Measurements from ENCODE around the gene INSIG2.

INSIG2 gene

DNA sequence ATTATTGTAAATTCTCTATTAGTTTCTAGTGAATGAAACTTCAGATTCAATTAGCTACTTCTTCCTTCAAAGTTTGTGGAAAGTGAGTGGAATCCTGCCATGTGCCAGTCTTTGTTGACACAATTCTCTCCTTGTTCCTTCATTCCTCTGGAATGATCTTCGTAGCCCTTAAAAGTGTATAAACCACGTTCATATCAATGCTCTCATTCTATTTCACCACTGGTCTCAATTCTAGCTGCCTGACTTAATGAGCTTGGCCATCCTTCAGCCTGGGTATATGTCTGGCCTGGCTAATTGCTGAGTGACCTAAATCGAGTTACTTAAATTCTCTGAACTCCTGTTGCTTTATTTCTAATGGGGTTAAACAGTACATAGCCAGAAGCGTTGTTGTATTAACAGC lies 43.5 kb downstream of the INSIG2 start:
- no peak for DNase-seq

DNA sequence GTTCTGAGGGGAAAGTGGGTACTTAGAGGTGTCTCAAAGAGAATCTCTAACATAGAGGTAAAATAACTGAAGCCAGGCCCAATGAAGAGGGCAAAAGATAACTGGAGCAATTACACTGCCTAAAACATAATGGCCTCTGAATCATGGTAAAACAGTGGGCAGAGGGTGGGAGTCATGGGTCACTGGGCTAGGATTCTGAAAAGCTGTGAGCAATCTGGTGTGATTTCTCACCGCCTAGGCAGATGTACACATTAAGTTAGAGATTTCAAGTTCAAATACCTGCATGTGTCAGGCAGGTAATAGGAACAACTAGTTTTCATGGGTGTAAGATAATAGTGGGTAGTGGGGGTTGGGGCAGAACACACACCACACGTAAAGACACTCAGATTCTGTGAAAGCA lies 45.6 kb downstream of the INSIG2 start:
- no peak for DNase-seq

DNA sequence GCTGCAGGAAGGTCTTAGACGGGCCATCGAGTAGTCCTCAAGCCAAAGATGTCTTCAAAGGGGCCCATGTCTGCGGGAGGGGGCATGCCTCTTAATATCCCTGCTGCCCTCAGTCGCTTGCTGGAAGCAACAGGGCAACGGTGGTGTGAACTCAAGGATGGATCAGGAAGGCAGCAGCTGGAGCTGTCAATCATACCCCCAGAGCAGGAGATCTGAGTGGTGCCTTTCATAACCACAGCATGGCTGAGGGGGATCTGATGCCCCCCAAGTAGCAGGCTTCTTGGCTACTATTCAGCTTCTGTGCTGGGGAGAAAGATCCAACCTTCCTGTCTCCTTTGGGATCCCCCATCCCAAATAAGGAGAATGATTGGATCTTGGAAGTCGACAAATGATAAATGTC lies 46.4 kb downstream of the INSIG2 start:
- no peak for DNase-seq

DNA sequence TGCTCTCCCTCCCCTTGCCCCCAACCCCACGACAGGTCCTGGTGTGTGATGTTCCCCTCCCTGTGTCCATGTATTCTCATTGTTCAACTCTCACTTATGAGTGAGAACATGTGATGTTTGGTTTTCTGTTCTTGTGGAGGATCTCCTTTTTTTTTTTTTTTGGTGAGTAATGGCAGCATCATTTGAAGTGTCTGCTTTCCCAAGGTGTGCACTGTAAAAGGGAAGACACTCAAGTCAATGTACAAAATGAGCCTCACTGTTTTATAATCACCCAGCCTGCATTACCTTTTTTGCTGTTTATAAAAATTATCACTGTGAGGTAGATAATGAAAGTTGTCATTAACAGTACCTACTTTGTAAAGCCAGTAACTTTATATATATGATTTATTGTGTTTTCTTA lies 56.9 kb downstream of the INSIG2 start:
- no peak for DNase-seq

DNA sequence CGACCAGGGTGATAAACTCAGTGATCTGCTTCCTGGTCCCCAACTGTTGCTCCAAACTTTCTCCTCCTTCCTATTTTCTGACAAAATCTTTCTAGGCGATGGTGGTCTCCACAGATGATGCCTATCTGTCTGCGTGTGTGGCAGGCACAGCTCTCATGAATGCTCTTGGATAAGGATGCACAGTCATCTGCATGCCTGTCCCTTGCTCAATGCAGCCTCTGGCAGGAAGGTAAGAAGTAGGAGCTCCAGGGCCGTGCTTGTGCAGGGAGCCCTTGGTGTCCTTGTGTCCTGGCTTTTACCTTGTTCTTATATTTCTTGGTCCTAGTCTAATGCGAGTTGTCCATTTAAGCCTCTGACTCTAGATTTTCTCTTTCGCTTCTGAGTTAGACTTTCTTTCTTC lies 57.5 kb downstream of the INSIG2 start:
- no peak for DNase-seq

DNA sequence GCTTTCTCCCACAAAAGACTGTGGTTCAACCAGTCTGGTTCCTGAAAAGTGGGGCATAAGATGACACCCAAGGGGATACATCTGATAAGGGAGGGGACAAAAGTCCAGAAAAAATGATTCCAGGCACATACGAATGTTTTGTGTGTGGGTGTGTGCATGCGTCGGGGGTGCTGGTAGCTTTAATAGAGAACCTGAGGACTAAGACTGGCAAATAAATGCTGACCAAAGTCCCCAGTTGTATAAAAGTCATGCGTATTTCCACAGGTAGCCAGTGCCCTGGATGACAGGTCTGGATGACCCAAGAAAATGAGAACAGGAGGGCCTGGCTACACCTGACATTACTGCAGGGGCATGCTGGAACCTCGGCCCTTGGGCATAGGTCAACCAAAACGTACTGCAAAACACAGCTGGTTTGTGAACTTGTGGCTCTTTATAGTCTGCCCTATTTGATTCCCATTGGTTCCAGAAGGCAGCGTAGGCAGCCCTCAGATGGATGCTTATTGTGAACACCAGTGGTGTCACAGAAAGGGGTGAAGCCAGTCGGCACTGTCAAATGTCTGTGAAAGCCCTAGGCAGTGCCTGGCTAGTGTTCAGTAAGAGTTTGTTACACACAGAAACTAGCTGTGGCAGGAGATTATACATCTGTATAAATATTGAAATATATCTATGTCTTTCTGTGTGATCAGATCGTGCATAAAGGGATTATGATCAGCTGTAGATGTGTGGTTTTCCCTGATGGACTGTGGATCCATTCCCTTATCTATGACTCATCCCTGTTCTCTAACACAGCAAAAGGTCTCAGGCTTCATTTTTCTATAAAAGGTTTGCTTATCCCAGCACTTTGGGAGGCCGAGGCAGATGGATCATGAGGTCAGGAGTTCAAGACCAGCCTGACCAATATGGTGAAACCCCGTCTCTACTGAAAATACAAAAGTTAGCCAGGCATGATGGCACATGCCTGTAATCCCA lies 58.3 kb downstream of the INSIG2 start:
- DNase-seq, result no peak

DNA sequence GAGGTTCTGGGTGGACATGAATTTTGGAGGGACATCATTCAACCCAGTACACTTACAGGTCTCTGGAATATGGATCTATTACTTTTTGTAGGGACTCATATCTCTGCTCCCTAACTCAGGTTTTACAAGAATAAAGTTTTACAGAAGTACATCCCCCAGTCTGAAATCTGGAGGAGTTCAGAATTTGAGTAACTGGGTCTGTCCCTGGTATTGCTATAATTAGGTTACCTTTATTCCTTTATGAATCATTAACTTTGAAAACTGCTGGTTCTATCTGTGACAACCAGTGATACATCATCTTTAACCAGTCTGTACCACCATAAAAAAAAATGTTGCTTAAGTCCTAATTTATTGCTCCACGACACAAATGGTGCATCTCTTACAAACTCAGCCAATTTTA lies 59.9 kb downstream of the INSIG2 start:
- DNase-seq, result no peak

DNA sequence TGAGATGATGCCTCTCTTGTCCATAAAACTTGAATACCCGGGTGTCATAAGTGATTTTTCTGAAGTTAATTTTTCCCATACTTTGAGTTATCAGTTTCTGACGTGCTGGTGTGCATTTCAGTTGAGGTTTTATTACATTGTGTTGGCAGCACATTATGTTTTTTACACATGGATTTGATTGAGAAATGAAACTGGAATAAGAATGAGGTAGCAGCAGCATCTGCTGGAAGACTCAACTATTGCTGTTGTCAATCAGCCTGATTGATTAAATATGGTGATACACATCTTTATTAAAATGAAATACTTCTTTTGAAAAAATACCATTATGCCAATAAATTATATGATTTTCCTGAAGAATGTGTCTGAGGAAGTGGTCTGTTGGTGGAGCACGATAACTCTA lies 60.5 kb downstream of the INSIG2 start:
- DNase-seq, result no peak

DNA sequence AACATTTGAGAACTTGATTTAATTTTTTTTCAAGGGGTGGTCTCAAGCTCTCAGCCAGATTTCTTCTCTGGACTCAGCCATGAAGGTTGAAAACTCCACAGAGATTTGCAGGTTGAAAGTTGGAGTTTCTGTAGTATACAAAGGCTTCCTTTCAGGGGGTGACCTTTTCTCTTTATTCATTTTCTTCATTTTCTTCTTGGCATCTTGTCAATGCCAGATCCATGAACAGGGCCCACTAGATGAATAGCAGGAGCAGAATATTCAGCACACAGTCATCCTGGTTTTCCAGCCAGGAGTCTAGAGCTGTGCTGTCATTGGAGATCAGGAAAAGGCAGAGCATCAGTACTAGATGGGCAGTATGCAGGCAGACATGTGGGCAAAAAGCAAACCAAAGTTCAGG lies 62.0 kb downstream of the INSIG2 start:
- no peak for DNase-seq

DNA sequence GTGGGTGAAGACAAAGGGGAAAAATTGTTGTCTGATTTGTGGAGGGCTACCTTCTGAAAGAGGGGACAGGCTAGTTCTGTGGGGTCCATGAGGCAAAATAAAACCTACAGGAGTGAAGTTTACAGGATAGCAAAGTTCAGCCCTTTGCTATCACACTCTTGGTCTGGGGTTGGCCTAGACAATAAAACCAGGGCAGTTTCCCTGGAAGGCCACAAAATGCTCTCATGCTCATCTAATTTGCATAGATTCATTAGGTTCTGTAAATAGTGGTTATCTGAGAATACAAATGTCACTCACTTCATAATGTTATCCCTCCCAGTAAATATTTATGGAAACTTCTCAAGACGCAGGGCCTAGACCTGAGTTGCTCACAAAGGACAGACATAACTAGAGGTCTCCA lies 63.6 kb downstream of the INSIG2 start:
- no peak for DNase-seq

DNA sequence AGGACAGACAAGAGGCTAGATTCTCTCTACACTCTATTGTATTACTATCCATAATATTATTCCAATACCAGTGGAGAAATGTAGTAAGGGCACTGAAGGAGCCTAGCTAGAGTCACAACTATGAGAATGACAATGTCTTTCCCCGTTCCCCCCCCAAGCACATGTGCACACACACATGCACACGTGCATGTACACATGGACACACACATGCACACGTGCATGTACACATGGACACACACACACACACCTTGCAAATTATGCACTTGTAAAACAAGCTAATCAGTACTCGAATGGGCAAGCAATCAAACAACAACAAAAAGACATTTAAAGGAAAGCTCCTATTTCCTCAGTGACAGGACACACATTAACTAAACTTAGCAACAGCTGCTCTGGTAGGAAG lies 65.2 kb downstream of the INSIG2 start:
- no peak for DNase-seq

DNA sequence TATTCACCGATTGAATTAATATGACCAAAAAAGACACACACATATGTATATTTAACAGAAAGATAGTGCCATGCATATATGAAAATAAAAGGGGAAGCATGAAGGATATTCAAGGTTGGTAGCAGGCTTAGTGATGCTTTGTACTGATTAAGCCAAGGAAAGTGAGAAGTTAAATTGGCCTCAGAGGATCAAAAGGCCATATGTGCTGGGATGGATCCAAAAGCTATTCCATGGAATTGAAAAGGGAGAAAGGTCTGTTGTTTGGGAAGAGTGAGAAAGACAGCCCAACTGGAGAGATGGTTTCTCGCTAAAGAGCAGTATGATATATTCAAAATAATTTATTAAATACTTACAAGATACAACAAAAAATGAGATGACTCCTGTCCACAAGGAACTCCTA lies 65.9 kb downstream of the INSIG2 start:
- no peak for DNase-seq
